GM21576 (cell line): ENCODE measurements around the gene GLI1.
"Not testable (repeated sequence)": the region's sequence is repeated elsewhere in the genome, so short reads cannot be mapped to it uniquely, and the experiment has no call there.

Experiments
- ATAC-seq: cut with Tn5 transposase; IDR thresholded peaks from one replicate; pipeline ENCODE4 v1.9.1; 2021; ENCODE audit warnings: mild to moderate bottlenecking, moderate library complexity; ENCODE audit not compliant: unreplicated experiment

Gene GLI1

GRCh38 chr12:57441393-57441792 lies 18.2 kb upstream of the GLI1 start:
- ATAC-seq, result not testable (repeated sequence)

DNA sequence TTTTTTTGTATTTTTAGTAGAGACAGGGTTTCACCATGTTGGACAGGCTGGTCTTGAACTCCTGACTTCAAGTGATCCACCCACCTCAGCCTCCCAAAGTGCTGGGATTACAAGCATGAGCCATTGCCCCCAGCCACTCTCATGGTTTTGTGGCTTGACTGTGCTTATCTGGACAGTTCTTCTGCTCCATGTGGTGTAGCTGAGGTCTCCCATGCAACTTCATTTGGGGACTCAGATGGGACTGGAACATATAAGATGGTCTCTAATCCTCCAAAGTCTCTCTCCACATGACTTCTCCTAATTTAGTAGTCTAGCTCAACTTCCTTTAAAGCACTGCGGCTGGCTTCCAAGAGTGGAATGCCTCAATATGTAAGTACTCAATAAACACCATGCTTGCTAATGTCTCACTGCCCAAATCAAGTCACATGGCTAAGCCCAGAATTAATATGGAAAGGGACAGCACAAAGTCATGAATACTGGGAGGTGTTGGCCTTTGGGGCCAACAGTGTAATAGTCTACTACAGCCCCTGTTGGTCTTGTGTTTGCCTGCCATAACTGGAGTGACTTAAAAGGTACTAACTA lies 17.6 kb upstream of the GLI1 start:
- no peak for ATAC-seq

GRCh38 chr12:57444337-57444736 lies 15.2 kb upstream of the GLI1 start:
- not testable (repeated sequence) for ATAC-seq

- no peak for ATAC-seq
Measured at GRCh38 chr12:57444744-57445143, 14.8 kb upstream of the GLI1 start.

GRCh38 chr12:57446292-57446960 lies 13.2 kb upstream of the GLI1 start:
- no peak for ATAC-seq

- ATAC-seq, result no peak
Measured at GRCh38 chr12:57448669-57449068, 10.9 kb upstream of the GLI1 start.

DNA sequence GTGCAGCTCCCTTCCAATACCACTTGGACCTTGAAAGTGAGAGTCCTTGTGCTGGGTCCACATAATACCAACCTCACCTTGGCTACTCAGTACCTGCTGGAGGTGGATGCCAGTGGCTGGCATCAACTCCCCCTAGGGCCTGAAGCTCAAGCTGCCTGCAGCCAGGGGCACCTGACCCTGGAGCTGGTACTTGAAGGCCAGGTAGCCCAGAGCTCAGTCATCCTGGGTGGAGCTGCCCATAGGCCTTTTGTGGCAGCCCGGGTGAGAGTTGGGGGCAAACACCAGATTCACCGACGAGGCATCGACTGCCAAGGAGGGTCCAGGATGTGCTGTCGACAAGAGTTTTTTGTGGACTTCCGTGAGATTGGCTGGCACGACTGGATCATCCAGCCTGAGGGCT lies 10.2 kb upstream of the GLI1 start:
- no peak for ATAC-seq

GRCh38 chr12:57450057-57450456 lies 9.5 kb upstream of the GLI1 start:
- no peak for ATAC-seq

GRCh38 chr12:57451233-57451778 lies 8.3 kb upstream of the GLI1 start:
- no peak for ATAC-seq

DNA sequence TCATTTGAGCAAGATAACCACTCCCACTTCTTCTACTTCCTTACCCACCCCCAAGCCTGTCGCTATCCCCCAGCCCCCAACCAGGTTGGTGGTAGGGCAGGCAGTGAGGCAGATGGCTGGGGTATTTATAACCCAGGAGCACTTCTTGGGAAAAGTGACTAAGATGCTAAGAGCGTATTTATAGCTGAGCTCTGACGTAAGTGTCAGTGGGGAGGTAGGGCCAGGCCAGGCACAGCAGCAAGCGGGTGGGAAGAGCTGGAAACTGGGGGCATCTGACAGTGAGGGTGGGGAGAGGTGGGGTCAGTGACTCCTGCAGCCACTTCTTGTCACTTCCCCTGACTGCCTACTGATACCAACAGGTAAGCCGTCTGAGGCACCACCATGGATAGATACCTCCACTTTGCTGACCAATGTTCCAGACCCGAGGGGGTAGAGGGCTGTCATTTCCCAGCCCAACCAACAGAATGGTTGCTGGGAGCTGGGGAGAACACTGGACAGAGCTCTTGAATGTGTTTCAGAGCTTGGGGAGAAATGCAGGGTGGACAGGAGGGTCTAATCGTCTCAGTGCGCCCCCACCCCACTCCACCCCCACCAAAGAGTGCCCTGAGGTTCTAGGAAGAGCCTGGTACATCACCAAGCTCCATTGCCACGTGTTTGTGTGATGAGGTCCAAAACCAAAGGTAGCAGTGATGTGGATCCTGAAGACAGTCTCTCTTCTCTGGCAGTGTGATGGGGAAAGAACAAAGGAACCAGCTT lies 7.2 kb upstream of the GLI1 start:
- no peak for ATAC-seq

DNA sequence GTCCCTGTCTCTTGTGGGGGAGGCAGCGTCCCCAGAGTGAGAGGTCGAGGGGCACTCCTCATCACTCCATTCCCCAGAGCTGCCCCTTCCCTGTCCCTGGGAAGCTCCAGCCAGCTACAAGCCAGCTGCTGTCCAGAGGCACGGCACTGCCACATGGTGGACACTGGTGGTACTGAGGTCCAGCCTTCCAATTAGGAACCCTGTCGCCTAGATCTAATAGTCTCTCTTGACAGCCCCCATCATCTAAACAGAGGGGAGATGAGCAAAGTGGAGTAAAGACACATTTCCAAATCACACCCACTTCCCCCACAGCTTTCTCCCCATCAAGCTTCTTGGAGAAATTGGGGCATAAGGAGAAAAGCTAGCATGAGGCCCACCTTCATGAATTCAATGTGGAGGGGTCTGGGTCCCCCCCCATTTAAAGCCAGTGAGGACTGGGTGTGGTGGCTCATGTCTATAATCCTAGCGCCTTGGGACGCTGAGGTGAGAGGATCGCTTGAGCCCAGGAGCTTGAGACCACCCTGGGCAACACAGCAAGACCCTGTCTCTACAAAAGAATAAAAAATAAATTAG lies 6.6 kb upstream of the GLI1 start:
- ATAC-seq, result no peak

GRCh38 chr12:57454213-57454565 lies 5.4 kb upstream of the GLI1 start:
- ATAC-seq, result no peak

- ATAC-seq, result no peak
Measured at GRCh38 chr12:57454566-57455373, 4.8 kb upstream of the GLI1 start, which contains the start of gene INHBE. INHBE (plus strand) TSS chr12:57455307; CDS start chr12:57455537, 230 bp downstream.

DNA sequence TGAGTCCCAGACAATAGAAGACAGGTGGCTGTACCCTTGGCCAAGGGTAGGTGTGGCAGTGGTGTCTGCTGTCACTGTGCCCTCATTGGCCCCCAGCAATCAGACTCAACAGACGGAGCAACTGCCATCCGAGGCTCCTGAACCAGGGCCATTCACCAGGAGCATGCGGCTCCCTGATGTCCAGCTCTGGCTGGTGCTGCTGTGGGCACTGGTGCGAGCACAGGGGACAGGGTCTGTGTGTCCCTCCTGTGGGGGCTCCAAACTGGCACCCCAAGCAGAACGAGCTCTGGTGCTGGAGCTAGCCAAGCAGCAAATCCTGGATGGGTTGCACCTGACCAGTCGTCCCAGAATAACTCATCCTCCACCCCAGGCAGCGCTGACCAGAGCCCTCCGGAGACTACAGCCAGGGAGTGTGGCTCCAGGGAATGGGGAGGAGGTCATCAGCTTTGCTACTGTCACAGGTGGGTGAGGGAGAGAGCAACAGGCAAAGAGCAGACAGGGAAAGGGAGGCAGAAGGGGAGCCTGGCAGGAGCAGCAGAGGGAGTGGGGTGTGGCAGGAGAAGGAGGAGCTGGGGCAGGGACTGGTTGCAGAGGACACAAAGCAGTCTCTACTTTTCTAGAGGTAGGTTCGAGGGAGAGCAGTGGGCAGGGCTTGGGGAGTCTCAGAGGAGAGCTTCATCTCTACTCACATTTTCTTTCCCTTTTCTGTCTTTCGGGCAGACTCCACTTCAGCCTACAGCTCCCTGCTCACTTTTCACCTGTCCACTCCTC lies 4.0 kb upstream of the GLI1 start:
- no peak for ATAC-seq

- no peak for ATAC-seq
Measured at GRCh38 chr12:57456145-57456700, 3.4 kb upstream of the GLI1 start.

- no peak for ATAC-seq
Measured at GRCh38 chr12:57456737-57457490, 2.7 kb upstream of the GLI1 start.

DNA sequence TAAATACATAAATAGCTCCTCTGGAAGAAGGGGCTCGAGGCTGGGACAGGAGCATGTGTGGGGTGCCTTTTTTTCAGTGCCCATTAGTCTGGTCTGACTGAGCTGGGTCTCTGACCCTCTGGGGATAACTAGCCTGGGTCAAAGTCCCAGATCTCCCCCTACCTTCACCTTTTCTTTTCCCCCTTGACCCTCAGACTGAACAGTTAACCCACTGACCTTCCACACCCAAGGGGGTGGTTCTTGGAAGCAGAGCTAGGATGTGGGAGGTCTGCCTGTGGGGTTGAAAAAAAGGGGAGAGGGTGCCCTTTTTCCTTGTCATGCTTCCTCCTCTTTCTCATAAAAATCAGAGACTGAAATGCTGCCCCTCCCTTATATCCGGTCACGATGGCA lies 925 bp upstream of the GLI1 start:
- no peak for ATAC-seq

DNA sequence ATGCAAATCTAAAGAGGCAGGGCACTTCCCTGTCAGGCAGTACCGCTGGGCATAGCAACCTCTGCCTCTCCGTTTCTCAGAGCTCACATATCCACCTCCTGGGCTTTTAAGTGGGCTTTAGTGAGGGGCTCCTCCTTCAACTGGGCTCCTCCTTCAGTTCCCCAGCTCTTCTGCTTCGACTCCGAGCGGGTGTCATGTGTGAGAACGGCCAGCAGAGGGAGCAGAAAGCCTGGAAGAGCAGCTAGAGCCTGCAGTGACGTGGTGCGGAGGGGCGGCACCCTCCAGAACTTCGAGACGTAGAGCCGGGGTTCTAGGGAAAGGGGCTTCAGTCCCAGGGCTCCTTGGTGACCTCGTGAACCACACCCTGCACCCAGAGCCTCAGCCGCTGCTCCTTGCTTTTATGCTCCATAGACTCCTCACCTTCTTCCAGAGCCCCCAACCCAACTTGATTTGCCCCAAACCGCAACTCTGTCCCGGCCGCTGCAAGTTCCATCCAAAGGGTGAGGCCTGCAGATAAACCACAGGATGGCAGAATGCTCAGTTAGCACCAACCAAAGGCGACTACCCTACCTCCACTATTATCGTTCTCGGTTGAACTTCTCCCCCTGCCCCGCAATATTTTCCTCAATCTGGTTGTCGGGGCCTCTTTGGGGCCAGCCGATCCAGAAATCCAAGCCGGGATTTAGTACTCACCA lies 383 bp upstream of the GLI1 start:
- peak; percentile 45 for ATAC-seq

GRCh38 chr12:57460468-57460784 lies 841 bp downstream of the GLI1 start:
- ATAC-seq, result no peak
